HTERT RPE-1 (cell line): ENCODE measurements around the gene BZW1.

Experiments used
- in situ Hi-C: fragments of 300-500 bp; cut with MboI; formaldehyde crosslinking; loops from 4 replicates; pipeline ENCODE4 v1.14.3; 2020; ENCODE audit warnings: low sequenced_read_pairs

The BZW1 gene

GRCh38 chr2:200811333-200812121, at the start of gene BZW1:
BZW1 (plus strand) TSS chr2:200811910; CDS start chr2:200813218, 1,308 bp downstream.
- in situ Hi-C loops: no loop called here

- in situ Hi-C loops: no loop called here
Observed at GRCh38 chr2:200762127-200762526, 49.6 kb upstream of the BZW1 start.

- in situ Hi-C loops: no loop called here
Observed at GRCh38 chr2:200763422-200763821, 48.3 kb upstream of the BZW1 start.

GRCh38 chr2:200765139-200765951, 46.4 kb upstream of the BZW1 start:
- in situ Hi-C loops: no loop called here

DNA sequence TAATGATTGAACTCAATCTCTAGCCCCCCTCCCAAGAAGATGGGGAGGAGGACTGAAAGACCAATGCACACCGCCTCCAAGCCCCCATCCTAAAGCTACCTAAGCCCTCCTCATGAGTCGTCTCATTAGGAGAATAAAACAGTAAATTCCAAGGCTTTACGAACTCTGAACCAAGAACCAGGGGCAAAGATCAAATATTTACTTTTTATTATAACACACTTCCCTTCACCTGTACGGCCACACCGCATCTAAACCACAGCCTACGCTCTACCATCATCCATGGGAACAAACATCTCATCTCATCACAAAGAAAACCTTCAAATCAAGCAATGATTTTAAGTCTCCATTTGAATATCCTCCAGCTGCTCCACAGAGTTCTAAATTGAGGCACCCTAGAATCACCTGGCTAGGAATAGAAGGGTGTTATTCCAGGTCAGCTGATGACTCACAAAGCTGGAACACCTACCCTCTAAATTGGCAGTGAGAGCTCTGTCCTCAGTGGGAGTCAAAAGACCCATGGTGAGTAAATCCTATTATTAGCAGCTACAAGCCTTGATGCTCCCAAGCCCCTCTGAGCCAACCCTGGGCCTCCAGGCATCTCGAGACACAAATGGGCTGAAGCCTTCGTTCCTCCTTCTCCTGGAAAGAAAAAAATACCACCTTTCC, 45.6 kb upstream of the BZW1 start:
- in situ Hi-C loops: no loop called here

DNA sequence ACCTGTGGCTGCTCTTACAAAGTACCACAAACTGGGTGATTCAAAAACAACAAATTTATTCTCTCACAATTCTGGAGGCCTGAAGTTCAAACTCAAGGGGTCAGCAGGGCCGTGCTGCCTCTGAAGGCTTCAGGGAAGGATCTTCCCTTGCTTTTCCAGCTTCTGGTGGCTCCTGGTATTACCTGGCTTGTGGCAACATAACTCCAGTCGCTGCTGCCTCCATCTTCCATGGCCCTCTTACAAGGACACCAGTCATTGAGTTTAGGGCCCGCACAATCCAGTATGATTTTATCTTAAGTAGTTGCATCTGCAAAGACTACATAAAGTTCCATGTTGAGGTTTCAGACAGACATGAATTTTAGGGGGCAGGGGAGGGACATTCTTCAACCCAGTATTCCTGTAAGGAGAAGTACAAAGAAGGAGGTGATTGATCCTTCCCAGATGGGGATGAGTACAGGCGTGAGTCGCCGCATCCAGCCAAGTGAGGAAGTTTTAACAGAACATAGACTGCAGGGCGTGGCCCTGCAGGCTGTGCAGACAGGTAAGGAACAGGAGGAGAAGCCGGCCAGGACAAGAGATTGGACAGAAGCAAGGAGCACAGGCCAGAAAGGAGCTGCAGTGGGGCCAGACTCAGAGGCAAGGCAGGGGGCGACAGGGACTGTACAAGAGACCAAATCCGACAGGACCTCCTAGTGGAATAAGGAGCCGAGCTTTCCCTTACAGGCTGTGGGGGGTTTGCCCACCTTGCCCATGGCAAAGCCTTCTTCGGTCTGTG, 44.4 kb upstream of the BZW1 start:
- in situ Hi-C loops: no loop called here

GRCh38 chr2:200770847-200771246, 40.9 kb upstream of the BZW1 start:
- in situ Hi-C loops: no loop called here

DNA sequence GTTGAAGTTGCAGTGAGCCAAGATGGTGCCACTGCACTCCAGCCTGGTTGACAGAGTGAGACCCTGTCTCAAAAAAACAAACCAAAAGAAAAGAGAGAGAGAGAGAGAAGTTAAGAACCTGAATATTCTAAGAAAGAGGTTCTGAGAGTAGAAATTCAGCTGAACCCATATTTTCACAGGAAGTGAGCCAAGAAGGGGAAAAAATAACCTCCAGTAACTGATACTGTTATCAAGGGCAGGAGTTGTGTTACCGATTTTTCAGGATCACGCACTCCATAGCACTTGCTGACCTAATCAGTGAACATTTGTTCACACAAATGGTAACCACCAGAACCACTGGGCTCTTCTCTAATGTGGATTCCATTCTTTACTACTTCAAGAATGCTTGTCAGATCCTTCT, 39.1 kb upstream of the BZW1 start:
- in situ Hi-C loops: no loop called here

DNA sequence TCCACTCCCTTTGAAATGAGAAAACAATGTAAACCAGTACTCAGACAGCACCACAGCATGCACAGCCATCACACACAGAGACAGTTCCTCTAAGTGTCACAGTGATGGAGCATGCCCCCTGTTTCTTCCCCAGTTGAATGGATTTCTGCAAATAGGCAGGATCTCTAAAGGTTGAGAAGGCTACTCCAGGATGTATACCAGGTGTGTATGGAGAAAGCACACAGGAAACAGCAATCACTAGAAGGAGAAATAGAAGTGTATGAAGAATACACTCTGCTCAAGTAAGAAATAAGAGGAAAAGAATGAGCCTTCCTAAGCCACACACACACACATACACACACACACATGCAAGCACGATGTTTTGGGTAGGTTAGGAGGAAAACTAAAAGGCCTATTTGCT, 38.6 kb upstream of the BZW1 start:
- in situ Hi-C loops: no loop called here

GRCh38 chr2:200774920-200775319, 36.8 kb upstream of the BZW1 start:
- in situ Hi-C loops: no loop called here

DNA sequence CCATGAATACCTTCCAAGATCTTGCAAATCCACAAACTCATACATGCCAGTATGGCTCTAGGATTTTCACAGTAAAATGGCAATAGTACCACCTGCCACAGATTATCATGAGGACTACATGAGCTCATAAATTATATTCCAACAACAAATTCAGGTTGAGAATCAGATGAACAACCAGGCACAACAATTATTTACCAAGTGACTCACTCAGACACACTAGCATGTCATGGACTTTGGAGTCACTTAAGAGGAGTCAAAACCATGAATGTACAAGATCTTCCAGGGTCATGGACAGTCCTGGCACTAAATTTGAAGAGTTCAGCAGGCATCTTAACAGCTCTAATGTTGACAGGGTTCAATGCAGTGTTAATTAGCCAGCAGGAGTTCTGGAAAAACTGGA, 34.4 kb upstream of the BZW1 start:
- in situ Hi-C loops: no loop called here

GRCh38 chr2:200778038-200778437, 33.7 kb upstream of the BZW1 start:
- in situ Hi-C loops: no loop called here

GRCh38 chr2:200779214-200779613, 32.5 kb upstream of the BZW1 start:
- in situ Hi-C loops: no loop called here

- in situ Hi-C loops: no loop called here
Observed at GRCh38 chr2:200781616-200782015, 30.1 kb upstream of the BZW1 start.

DNA sequence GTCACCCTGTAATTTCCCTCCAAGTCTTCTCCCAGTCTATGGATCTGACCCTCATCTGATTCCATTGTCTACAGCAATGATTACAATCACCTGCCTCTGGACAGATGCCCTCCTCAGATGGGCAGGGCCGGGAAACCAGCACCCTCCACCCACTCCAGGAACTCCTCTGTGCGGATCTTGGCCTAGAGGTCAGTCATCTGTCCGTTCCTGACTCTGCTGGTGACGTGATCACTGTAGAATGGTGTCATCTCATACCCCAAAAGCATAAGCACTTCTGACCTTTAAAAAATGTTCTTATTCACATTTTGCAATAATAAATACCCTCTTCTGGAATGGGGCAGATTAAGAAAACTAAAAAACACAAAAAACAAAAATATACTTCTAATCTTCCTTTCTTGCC, 29.5 kb upstream of the BZW1 start:
- in situ Hi-C loops: no loop called here

- in situ Hi-C loops: no loop called here
Observed at GRCh38 chr2:200784215-200784614, 27.5 kb upstream of the BZW1 start.

GRCh38 chr2:200786423-200786822, 25.3 kb upstream of the BZW1 start:
- in situ Hi-C loops: no loop called here

DNA sequence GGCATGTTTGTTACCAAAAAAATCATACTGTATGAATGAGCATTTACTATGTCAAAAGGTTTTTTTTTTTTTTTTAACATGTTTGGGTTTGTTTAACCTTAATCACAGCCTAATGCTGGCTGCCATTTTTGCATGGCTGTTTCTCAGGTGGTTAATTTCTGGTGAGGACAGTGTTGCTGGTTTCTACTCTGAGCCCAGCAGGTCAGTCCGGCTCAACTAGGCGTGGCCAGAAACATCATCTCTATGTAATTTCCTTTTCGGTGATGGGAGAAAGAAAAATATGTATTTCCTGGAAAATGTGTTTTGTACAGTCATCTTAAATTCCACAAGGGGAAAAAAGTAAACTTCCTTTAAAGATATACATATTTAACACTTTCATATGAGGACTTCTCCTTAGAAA, 24.9 kb upstream of the BZW1 start:
- in situ Hi-C loops: no loop called here

DNA sequence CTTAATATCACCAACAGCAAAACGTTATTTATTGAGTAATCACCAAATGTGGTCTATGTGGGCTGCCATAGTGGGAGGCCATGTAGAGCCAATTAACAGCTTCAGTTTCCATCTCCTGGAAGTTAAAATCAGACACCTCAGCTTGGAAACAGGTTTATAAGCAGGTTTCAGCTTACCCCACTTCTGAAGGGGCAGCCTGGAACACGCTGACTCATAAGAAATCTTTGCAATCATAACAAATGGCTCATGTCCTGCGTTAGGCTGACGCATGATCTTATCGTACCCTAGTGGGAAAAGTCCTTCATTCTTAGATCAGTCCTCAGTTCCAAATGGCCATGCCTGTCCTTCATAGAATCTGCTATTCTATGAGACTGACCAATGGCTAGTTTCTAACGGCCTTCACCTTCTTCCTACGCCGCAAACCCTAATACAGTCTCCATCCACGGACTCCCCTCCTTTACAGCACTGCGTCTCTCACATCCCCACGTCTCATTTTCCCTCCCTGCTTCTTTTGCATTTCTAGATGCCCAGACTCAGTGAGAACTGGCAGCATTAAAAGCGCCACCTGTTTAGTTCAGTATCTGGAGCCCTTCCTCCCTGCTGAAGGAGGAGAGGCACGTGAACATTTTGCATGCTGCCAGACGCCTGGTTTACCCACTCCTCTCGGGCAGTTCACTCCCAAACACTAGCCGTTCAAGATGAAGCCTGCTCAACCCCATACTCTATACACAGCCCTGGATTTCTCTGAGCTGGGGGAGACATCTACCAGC, 24.2 kb upstream of the BZW1 start:
- in situ Hi-C loops: no loop called here

- in situ Hi-C loops: no loop called here
Observed at GRCh38 chr2:200788121-200788718, 23.5 kb upstream of the BZW1 start.
